ENCODE data around the gene SLC5A1. TPM values are rescaled to one million over a fixed set of nuclear protein-coding genes. Genes with fewer than 3 reads are reported as not detected.
A peak's percentile ranks its signal among the peaks of the same experiment; 100 is the strongest.

Gene SLC5A1
- total RNA-seq, 4 donors from 2014 or later = 14.0 to 1,055 (median 1,005) TPM

DNA sequence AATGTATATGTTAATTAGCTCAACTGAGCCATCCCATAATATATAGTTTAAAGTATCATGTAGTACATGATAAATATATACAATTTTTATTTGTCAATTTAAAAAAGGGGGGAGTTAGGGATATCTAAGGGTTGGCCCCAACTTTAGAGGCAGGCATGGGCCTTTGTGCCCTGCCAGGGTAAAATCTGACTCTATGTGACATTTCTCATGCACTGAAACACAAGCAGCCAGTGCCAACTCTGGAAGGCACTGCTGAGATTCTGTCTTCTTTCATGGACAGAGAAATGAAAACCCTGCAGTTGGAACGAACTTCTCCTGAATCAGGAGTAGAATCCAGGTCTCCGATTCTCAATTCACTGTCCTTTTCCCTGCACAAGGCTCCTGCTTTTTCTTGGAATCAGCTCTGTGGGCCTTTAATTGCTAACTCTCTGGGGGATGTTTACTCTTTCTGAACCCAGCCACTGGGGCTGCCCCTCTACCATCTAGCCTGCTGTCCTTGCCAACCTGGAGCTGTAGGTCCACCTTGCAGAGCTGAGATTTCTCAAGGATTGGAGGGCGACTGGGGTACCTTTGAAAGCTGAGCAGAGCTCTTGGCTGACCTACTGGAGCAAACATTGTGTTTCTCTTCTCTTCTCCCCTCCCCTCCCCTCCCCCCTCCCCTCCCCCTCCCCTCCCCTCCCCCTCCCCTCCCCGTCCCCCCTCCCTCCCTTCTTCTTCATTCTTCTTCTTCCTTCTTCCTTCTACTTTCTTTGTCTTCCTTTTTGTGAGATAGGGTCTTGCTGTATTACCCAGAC is 26.7 kb downstream of the SLC5A1 start:
- TF ChIP-seq, protein P1, sequence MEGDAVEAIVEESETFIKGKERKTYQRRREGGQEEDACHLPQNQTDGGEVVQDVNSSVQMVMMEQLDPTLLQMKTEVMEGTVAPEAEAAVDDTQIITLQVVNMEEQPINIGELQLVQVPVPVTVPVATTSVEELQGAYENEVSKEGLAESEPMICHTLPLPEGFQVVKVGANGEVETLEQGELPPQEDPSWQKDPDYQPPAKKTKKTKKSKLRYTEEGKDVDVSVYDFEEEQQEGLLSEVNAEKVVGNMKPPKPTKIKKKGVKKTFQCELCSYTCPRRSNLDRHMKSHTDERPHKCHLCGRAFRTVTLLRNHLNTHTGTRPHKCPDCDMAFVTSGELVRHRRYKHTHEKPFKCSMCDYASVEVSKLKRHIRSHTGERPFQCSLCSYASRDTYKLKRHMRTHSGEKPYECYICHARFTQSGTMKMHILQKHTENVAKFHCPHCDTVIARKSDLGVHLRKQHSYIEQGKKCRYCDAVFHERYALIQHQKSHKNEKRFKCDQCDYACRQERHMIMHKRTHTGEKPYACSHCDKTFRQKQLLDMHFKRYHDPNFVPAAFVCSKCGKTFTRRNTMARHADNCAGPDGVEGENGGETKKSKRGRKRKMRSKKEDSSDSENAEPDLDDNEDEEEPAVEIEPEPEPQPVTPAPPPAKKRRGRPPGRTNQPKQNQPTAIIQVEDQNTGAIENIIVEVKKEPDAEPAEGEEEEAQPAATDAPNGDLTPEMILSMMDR (IDR thresholded peaks at IDR 0.05) = no peak
- no peak for TF ChIP-seq POLR2A (IDR thresholded peaks at IDR 0.05)
- Histone ChIP-seq H3K4me3 (no peak overlapping the region), H3K4me1 (peaks cover 0 to 14% (median 4%) of the 10 kb centered on the region in 4 donors), H3K36me3 (peaks cover 0 to 28% (median 0%) of the 10 kb centered on the region in 3 donors), H3K27ac (peak overlapping the region in 2 of 4 donors; percentile 35 to 78), H3K27me3 (no peaks in the 10 kb centered on the region), H3K9me3 (no peaks in the 10 kb centered on the region)
- no peak for DNase-seq

DNA sequence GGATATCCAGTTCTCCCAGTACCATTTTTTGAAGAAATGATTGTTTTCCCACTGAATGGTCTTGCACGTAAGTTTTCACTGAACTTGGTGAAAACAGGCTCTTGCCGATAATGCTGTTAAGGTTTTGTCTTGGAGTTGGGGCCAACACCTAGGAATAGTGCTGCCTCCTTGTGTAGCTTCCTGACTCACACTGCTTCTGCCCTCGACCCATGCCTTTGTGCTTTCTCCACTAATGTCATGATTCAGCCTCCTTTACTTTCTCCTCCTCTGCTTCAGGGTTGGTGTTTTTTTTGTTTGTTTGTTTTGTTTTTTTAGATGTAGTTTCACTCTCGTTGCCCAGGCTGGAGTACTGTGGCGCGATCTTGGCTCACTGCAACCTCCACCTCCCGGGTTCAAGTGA is 30.2 kb downstream of the SLC5A1 start:
- Histone ChIP-seq H3K27ac (peak overlapping the region in 3 of 4 donors; percentile 51 to 88 (median 85)), H3K36me3 (peaks cover 0 to 22% (median 0%) of the 10 kb centered on the region in 3 donors), H3K9me3 (no peaks in the 10 kb centered on the region), H3K4me1 (peaks cover 0 to 36% (median 10%) of the 10 kb centered on the region in 4 donors), H3K4me3 (no peak overlapping the region), H3K27me3 (no peaks in the 10 kb centered on the region)
- no peak for DNase-seq
- TF ChIP-seq, protein P1 (IDR thresholded peaks at IDR 0.05) = peak in 1 of 6 experiments; percentile 14
- TF ChIP-seq POLR2A (IDR thresholded peaks at IDR 0.05) = no peak

DNA sequence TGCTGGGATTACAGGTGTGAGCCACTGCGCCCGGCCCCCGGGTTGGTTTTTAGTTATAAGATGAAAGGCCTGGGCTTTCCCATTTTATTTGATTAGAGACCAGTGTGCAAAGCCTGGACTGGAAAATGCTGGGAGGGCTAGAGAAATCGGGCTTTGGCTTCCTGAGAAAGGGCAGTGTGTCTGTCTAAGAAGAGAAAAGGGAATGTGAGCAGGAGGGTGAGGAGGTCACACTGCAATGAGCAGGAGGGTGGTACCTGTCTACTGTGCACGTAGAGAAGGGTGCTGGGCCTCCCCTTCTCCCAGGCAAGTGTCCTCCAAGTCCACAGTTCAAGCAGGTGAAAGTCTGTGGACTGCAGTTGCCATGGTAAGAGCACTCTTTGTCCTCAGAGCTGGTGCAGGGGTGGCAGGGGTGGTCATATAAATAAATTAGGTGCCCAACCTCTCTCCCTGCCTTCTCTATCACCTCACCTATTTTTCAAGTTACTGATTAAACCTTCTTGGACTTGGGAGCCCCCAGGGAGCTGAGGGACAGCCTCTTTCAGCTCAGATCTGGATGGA is 30.8 kb downstream of the SLC5A1 start:
- TF ChIP-seq POLR2A (IDR thresholded peaks at IDR 0.05) = peak; percentile 16 to 73
- TF ChIP-seq, protein P1 (IDR thresholded peaks at IDR 0.05) = no peak
- peak in 2 of 3 donors; percentile 79 to 86 for DNase-seq
- Histone ChIP-seq H3K27ac (peak overlapping the region in 3 of 4 donors; percentile 51 to 88 (median 85)), H3K4me3 (no peak overlapping the region), H3K4me1 (peaks cover 0 to 42% (median 10%) of the 10 kb centered on the region in 4 donors), H3K27me3 (no peaks in the 10 kb centered on the region), H3K36me3 (peaks cover 0 to 16% (median 0%) of the 10 kb centered on the region in 3 donors), H3K9me3 (no peaks in the 10 kb centered on the region)

DNA sequence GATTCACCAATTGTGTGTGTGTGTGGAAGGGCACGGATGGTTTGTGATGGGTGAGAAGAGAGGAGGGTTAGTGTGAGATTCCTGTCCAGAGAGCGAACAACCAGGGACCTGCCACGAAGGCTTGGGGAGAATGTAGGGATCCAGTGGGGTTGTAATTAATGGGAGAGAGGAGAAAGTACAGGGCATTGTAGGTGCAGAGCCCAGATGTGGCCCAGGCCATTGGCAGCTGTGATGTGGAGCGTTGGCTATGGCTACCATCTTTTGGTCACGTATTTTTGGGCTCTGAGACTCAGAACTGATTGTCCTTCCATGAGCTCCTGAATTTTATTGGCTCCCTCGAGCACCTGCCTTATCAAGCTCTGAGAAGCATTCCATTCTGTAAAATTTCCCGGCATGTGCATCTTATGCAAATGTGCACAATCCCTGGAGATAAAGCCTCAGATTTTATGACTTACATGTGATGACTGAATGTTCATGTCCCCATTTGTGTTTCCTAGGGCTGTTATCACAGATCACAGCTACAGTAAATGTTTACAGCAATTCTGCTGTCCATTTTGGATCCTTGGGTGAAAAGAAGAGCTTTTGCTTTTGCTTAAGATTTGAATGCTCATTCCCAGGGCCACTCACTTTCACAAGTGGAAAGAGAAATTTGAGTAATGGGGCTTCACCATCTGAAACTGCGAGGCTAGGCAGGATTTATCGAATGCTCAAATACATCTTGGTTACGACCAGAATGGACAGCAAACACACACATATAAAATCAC is 33.1 kb downstream of the SLC5A1 start:
- Histone ChIP-seq H3K9me3 (no peaks in the 10 kb centered on the region), H3K4me1 (peaks cover 0 to 42% (median 12%) of the 10 kb centered on the region in 4 donors), H3K27me3 (no peaks in the 10 kb centered on the region), H3K36me3 (peaks cover 0 to 13% (median 0%) of the 10 kb centered on the region in 3 donors), H3K27ac (peak overlapping the region in 2 of 4 donors; percentile 85 to 88), H3K4me3 (no peak overlapping the region)
- no peak for DNase-seq
- no peak for TF ChIP-seq POLR2A (IDR thresholded peaks at IDR 0.05)
- TF ChIP-seq, protein P1 (IDR thresholded peaks at IDR 0.05) = no peak

DNA sequence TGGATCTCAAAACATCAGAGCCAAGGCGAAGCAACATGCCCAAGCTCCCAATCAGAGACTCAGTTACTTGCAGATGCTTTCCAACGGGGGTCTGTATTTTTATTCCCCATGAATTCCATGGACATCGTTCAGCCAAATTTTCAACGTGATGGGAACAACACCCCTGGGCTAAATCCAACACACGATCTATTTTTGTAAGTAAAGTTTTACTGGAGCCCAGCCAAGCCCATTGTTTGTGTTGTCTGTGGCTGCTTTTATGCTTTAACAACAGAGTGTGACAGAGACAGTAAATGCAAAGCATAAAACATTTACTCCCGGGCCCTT is 33.7 kb downstream of the SLC5A1 start:
- Histone ChIP-seq H3K36me3 (peaks cover 0 to 13% (median 0%) of the 10 kb centered on the region in 3 donors), H3K9me3 (no peaks in the 10 kb centered on the region), H3K4me1 (peaks cover 0 to 42% (median 12%) of the 10 kb centered on the region in 4 donors), H3K27ac (peak overlapping the region in 3 of 4 donors; percentile 4 to 88 (median 54)), H3K4me3 (no peak overlapping the region), H3K27me3 (no peaks in the 10 kb centered on the region)
- DNase-seq = no peak
- no peak for TF ChIP-seq POLR2A (IDR thresholded peaks at IDR 0.05)
- TF ChIP-seq, protein P1 (IDR thresholded peaks at IDR 0.05) = no peak
